Stimulated activated naive CD8-positive, alpha-beta T cell treated with anti-CD3 and anti-CD28 coated beads, Interleukin-15, Interleukin-2, amounts not matched to agents 100 ng/mL and 50 ng/mL, for 24 hours (primary cell): ENCODE results near the gene FOXC2.

Source experiments
- H3K27ac Mint-ChIP-seq: one replicate; pipeline ENCODE4 v1.8.0; 2021; ENCODE audit warnings: mild to moderate bottlenecking, mixed read lengths
- H3K27me3 Mint-ChIP-seq: one replicate; pipeline ENCODE4 v1.8.0; 2021; ENCODE audit warnings: mixed read lengths
- H3K36me3 Mint-ChIP-seq: one replicate; pipeline ENCODE4 v1.8.0; 2021; ENCODE audit warnings: low read depth, mixed read lengths
- H3K4me1 Mint-ChIP-seq: one replicate; pipeline ENCODE4 v1.8.0; 2021; ENCODE audit warnings: low read depth, mixed read lengths
- H3K4me3 Mint-ChIP-seq: one replicate; pipeline ENCODE4 v1.8.0; 2021; ENCODE audit warnings: mild to moderate bottlenecking, mixed read lengths
- H3K9me3 Mint-ChIP-seq: one replicate; pipeline ENCODE4 v1.8.0; 2021; ENCODE audit warnings: mixed read lengths

Gene FOXC2

GRCh38 chr16:86566601-86566965 is at the start of gene FOXC2:
FOXC2 (plus strand) TSS chr16:86566829; CDS start chr16:86567336, 507 bp downstream.
- Mint-ChIP-seq H3K27ac (no peak within 1 kb of the TSS), H3K27me3 (peaks cover 77% of the 10 kb centered on the region), H3K36me3 (no peaks in the 10 kb centered on the region), H3K4me1 (peaks cover 9% of the 10 kb centered on the region), H3K4me3 (no peak within 1 kb of the TSS), H3K9me3 (no peaks in the 10 kb centered on the region)

- peaks cover 77% of the 10 kb centered on the region for H3K27me3 Mint-ChIP-seq
Measured at GRCh38 chr16:86517033-86517432, 49.6 kb upstream of the FOXC2 start.

GRCh38 chr16:86517652-86518258 is 48.9 kb upstream of the FOXC2 start:
- H3K27me3 Mint-ChIP-seq: peaks cover 74% of the 10 kb centered on the region
- H3K4me1 Mint-ChIP-seq: peaks cover 13% of the 10 kb centered on the region
- H3K9me3 Mint-ChIP-seq: no peaks in the 10 kb centered on the region
- H3K4me3 Mint-ChIP-seq: no peak overlapping the region
- no peaks in the 10 kb centered on the region for H3K36me3 Mint-ChIP-seq
- no peak overlapping the region for H3K27ac Mint-ChIP-seq

More at GRCh38 chr16:86517033-86517432, 49.6 kb upstream of the FOXC2 start:
- peaks cover 13% of the 10 kb centered on the region for H3K4me1 Mint-ChIP-seq
- no peak overlapping the region for H3K27ac Mint-ChIP-seq
- H3K36me3 Mint-ChIP-seq: no peaks in the 10 kb centered on the region
- no peak overlapping the region for H3K4me3 Mint-ChIP-seq
- H3K9me3 Mint-ChIP-seq: no peaks in the 10 kb centered on the region

- Mint-ChIP-seq H3K27me3 (peaks cover 60% of the 10 kb centered on the region), H3K36me3 (no peaks in the 10 kb centered on the region), H3K27ac (no peak overlapping the region), H3K4me1 (peaks cover 3% of the 10 kb centered on the region), H3K4me3 (no peak overlapping the region), H3K9me3 (no peaks in the 10 kb centered on the region)
Measured at GRCh38 chr16:86519007-86519648, 47.5 kb upstream of the FOXC2 start.

- Mint-ChIP-seq H3K9me3 (no peaks in the 10 kb centered on the region), H3K27me3 (peaks cover 54% of the 10 kb centered on the region), H3K4me1 (peaks cover 3% of the 10 kb centered on the region), H3K27ac (no peak overlapping the region), H3K4me3 (no peak overlapping the region), H3K36me3 (no peaks in the 10 kb centered on the region)
Measured at GRCh38 chr16:86519649-86520316, 46.8 kb upstream of the FOXC2 start.

GRCh38 chr16:86520317-86521210 is 46.1 kb upstream of the FOXC2 start:
- no peak overlapping the region for H3K4me3 Mint-ChIP-seq
- no peak overlapping the region for H3K27ac Mint-ChIP-seq
- H3K27me3 Mint-ChIP-seq: peaks cover 49% of the 10 kb centered on the region

GRCh38 chr16:86521236-86522197 is 45.1 kb upstream of the FOXC2 start:
- Mint-ChIP-seq H3K4me3 (no peak overlapping the region), H3K27me3 (peaks cover 42% of the 10 kb centered on the region), H3K4me1 (peaks cover 3% of the 10 kb centered on the region), H3K27ac (no peak overlapping the region), H3K36me3 (no peaks in the 10 kb centered on the region), H3K9me3 (no peaks in the 10 kb centered on the region)

More at GRCh38 chr16:86520317-86521210, 46.1 kb upstream of the FOXC2 start:
- Mint-ChIP-seq H3K36me3 (no peaks in the 10 kb centered on the region), H3K4me1 (peaks cover 3% of the 10 kb centered on the region), H3K9me3 (no peaks in the 10 kb centered on the region)

- H3K4me1 Mint-ChIP-seq: peaks cover 3% of the 10 kb centered on the region
- H3K27me3 Mint-ChIP-seq: peaks cover 32% of the 10 kb centered on the region
Measured at GRCh38 chr16:86522634-86523033, 44.0 kb upstream of the FOXC2 start.

GRCh38 chr16:86523166-86523740 is 43.4 kb upstream of the FOXC2 start:
- no peaks in the 10 kb centered on the region for H3K9me3 Mint-ChIP-seq
- no peak overlapping the region for H3K27ac Mint-ChIP-seq
- H3K36me3 Mint-ChIP-seq: no peaks in the 10 kb centered on the region
- H3K4me1 Mint-ChIP-seq: peaks cover 3% of the 10 kb centered on the region
- H3K27me3 Mint-ChIP-seq: peaks cover 26% of the 10 kb centered on the region
- H3K4me3 Mint-ChIP-seq: no peak overlapping the region

More at GRCh38 chr16:86522634-86523033, 44.0 kb upstream of the FOXC2 start:
- H3K4me3 Mint-ChIP-seq: no peak overlapping the region
- H3K27ac Mint-ChIP-seq: no peak overlapping the region
- H3K36me3 Mint-ChIP-seq: no peaks in the 10 kb centered on the region
- H3K9me3 Mint-ChIP-seq: no peaks in the 10 kb centered on the region

- no peak overlapping the region for H3K4me3 Mint-ChIP-seq
- no peak overlapping the region for H3K27ac Mint-ChIP-seq
- peaks cover 18% of the 10 kb centered on the region for H3K27me3 Mint-ChIP-seq
- no peaks in the 10 kb centered on the region for H3K9me3 Mint-ChIP-seq
- H3K4me1 Mint-ChIP-seq: peaks cover 3% of the 10 kb centered on the region
- H3K36me3 Mint-ChIP-seq: no peaks in the 10 kb centered on the region
Measured at GRCh38 chr16:86524029-86524428, 42.6 kb upstream of the FOXC2 start.

- H3K9me3 Mint-ChIP-seq: no peaks in the 10 kb centered on the region
- H3K4me3 Mint-ChIP-seq: no peak overlapping the region
- H3K27me3 Mint-ChIP-seq: peaks cover 6% of the 10 kb centered on the region
- peaks cover 3% of the 10 kb centered on the region for H3K36me3 Mint-ChIP-seq
- H3K27ac Mint-ChIP-seq: no peak overlapping the region
- no peaks in the 10 kb centered on the region for H3K4me1 Mint-ChIP-seq
Measured at GRCh38 chr16:86525696-86526095, 40.9 kb upstream of the FOXC2 start.

GRCh38 chr16:86527366-86527765 is 39.3 kb upstream of the FOXC2 start:
- H3K9me3 Mint-ChIP-seq: no peaks in the 10 kb centered on the region
- H3K27me3 Mint-ChIP-seq: no peaks in the 10 kb centered on the region
- H3K4me3 Mint-ChIP-seq: no peak overlapping the region

GRCh38 chr16:86528061-86528929 is 38.3 kb upstream of the FOXC2 start:
- peaks cover 3% of the 10 kb centered on the region for H3K36me3 Mint-ChIP-seq
- no peak overlapping the region for H3K4me3 Mint-ChIP-seq
- no peak overlapping the region for H3K27ac Mint-ChIP-seq
- H3K9me3 Mint-ChIP-seq: no peaks in the 10 kb centered on the region
- no peaks in the 10 kb centered on the region for H3K4me1 Mint-ChIP-seq
- no peaks in the 10 kb centered on the region for H3K27me3 Mint-ChIP-seq

More at GRCh38 chr16:86527366-86527765, 39.3 kb upstream of the FOXC2 start:
- Mint-ChIP-seq H3K36me3 (peaks cover 3% of the 10 kb centered on the region), H3K27ac (no peak overlapping the region), H3K4me1 (no peaks in the 10 kb centered on the region)
